ENCODE data around the gene MSRB3.

MSRB3 gene

GRCh38 chr12:65364046-65364445 lies 85.6 kb downstream of the MSRB3 start:
- Histone ChIP-seq H3K4me1 (ENCODE audit: insufficient read depth, low read length) (peaks cover 13% of the 10 kb centered on the region; the same call in 1 of the 2 replicates), H3K9ac (ENCODE audit: low read depth, low read length) (no peak overlapping the region), H3K9me3 (ENCODE audit: control insufficient read depth, insufficient read depth, low read length) (no peaks in the 10 kb centered on the region), H3K36me3 (ENCODE audit: insufficient read depth, low read length) (no peaks in the 10 kb centered on the region)

GRCh38 chr12:65367396-65367795 lies 88.9 kb downstream of the MSRB3 start:
- Histone ChIP-seq H3K4me1 (ENCODE audit: insufficient read depth, low read length) (peaks cover 7% of the 10 kb centered on the region; the same call in 1 of the 2 replicates), H3K36me3 (ENCODE audit: insufficient read depth, low read length) (no peaks in the 10 kb centered on the region), H3K9me3 (ENCODE audit: control insufficient read depth, insufficient read depth, low read length) (no peaks in the 10 kb centered on the region), H3K9ac (ENCODE audit: low read depth, low read length) (no peak overlapping the region)

GRCh38 chr12:65368055-65368454 lies 89.6 kb downstream of the MSRB3 start:
- H3K9me3 ChIP-seq (ENCODE audit: control insufficient read depth, insufficient read depth, low read length), result no peaks in the 10 kb centered on the region
- H3K4me1 ChIP-seq (ENCODE audit: insufficient read depth, low read length), result 0 out of 2 replicates have a peak, but pooled peaks cover under 1% of the 10 kb centered on the region
- no peak overlapping the region for H3K9ac ChIP-seq (ENCODE audit: low read depth, low read length)
- no peaks in the 10 kb centered on the region for H3K36me3 ChIP-seq (ENCODE audit: insufficient read depth, low read length)

GRCh38 chr12:65372574-65372973 lies 94.1 kb downstream of the MSRB3 start:
- Histone ChIP-seq H3K9ac (ENCODE audit: low read depth, low read length) (no peak overlapping the region), H3K36me3 (ENCODE audit: insufficient read depth, low read length) (no peaks in the 10 kb centered on the region), H3K4me1 (ENCODE audit: insufficient read depth, low read length) (no peaks in the 10 kb centered on the region), H3K9me3 (ENCODE audit: control insufficient read depth, insufficient read depth, low read length) (no peaks in the 10 kb centered on the region)

- Histone ChIP-seq H3K36me3 (ENCODE audit: insufficient read depth, low read length) (no peaks in the 10 kb centered on the region), H3K9me3 (ENCODE audit: control insufficient read depth, insufficient read depth, low read length) (no peaks in the 10 kb centered on the region), H3K4me1 (ENCODE audit: insufficient read depth, low read length) (no peaks in the 10 kb centered on the region), H3K9ac (ENCODE audit: low read depth, low read length) (no peak overlapping the region)
These were observed 105.8 kb downstream of the MSRB3 start for GRCh38 chr12:65384240-65384639.

- no peaks in the 10 kb centered on the region for H3K9me3 ChIP-seq (ENCODE audit: control insufficient read depth, insufficient read depth, low read length)
- no peaks in the 10 kb centered on the region for H3K36me3 ChIP-seq (ENCODE audit: insufficient read depth, low read length)
- no peak overlapping the region for H3K9ac ChIP-seq (ENCODE audit: low read depth, low read length)
- H3K4me1 ChIP-seq (ENCODE audit: insufficient read depth, low read length), result no peaks in the 10 kb centered on the region
These were observed 108.9 kb downstream of the MSRB3 start for GRCh38 chr12:65387396-65387795.

- Histone ChIP-seq H3K4me1 (ENCODE audit: insufficient read depth, low read length) (no peaks in the 10 kb centered on the region), H3K9me3 (ENCODE audit: control insufficient read depth, insufficient read depth, low read length) (no peaks in the 10 kb centered on the region), H3K9ac (ENCODE audit: low read depth, low read length) (no peak overlapping the region), H3K36me3 (ENCODE audit: insufficient read depth, low read length) (no peaks in the 10 kb centered on the region)
These were observed 111.0 kb downstream of the MSRB3 start for GRCh38 chr12:65389436-65389835.

- Histone ChIP-seq H3K9me3 (ENCODE audit: control insufficient read depth, insufficient read depth, low read length) (peaks cover 4% of the 10 kb centered on the region; the same call in 1 of the 2 replicates), H3K36me3 (ENCODE audit: insufficient read depth, low read length) (no peaks in the 10 kb centered on the region), H3K4me1 (ENCODE audit: insufficient read depth, low read length) (no peaks in the 10 kb centered on the region)
These were observed 113.2 kb downstream of the MSRB3 start for GRCh38 chr12:65391711-65392110.

GRCh38 chr12:65392491-65392890 lies 114.0 kb downstream of the MSRB3 start:
- Histone ChIP-seq H3K9ac (ENCODE audit: low read depth, low read length) (no peak overlapping the region), H3K4me1 (ENCODE audit: insufficient read depth, low read length) (no peaks in the 10 kb centered on the region), H3K9me3 (ENCODE audit: control insufficient read depth, insufficient read depth, low read length) (peaks cover 4% of the 10 kb centered on the region; the same call in 1 of the 2 replicates), H3K36me3 (ENCODE audit: insufficient read depth, low read length) (no peaks in the 10 kb centered on the region)

More at GRCh38 chr12:65391711-65392110, 113.2 kb downstream of the MSRB3 start:
- no peak overlapping the region for H3K9ac ChIP-seq (ENCODE audit: low read depth, low read length)

- H3K4me1 ChIP-seq (ENCODE audit: insufficient read depth, low read length), result no peaks in the 10 kb centered on the region
- no peaks in the 10 kb centered on the region; the same call in 1 of the 2 replicates for H3K9me3 ChIP-seq (ENCODE audit: control insufficient read depth, insufficient read depth, low read length)
- H3K9ac ChIP-seq (ENCODE audit: low read depth, low read length), result no peak overlapping the region
- H3K36me3 ChIP-seq (ENCODE audit: insufficient read depth, low read length), result no peaks in the 10 kb centered on the region
These were observed 124.7 kb downstream of the MSRB3 start for GRCh38 chr12:65403188-65403587.

- no peaks in the 10 kb centered on the region; the same call in 1 of the 2 replicates for H3K9me3 ChIP-seq (ENCODE audit: control insufficient read depth, insufficient read depth, low read length)
- H3K4me1 ChIP-seq (ENCODE audit: insufficient read depth, low read length), result no peaks in the 10 kb centered on the region
- H3K36me3 ChIP-seq (ENCODE audit: insufficient read depth, low read length), result no peaks in the 10 kb centered on the region
- no peak overlapping the region for H3K9ac ChIP-seq (ENCODE audit: low read depth, low read length)
These were observed 129.1 kb downstream of the MSRB3 start for GRCh38 chr12:65407388-65408149.

- no peaks in the 10 kb centered on the region for H3K4me1 ChIP-seq (ENCODE audit: insufficient read depth, low read length)
- H3K9ac ChIP-seq (ENCODE audit: low read depth, low read length), result no peak overlapping the region
- H3K36me3 ChIP-seq (ENCODE audit: insufficient read depth, low read length), result no peaks in the 10 kb centered on the region
- no peaks in the 10 kb centered on the region; the same call in 1 of the 2 replicates for H3K9me3 ChIP-seq (ENCODE audit: control insufficient read depth, insufficient read depth, low read length)
These were observed 130.0 kb downstream of the MSRB3 start for GRCh38 chr12:65408441-65408840.

GRCh38 chr12:65409726-65410125 lies 131.2 kb downstream of the MSRB3 start:
- Histone ChIP-seq H3K36me3 (ENCODE audit: insufficient read depth, low read length) (no peaks in the 10 kb centered on the region), H3K9ac (ENCODE audit: low read depth, low read length) (no peak overlapping the region), H3K9me3 (ENCODE audit: control insufficient read depth, insufficient read depth, low read length) (no peaks in the 10 kb centered on the region; the same call in 1 of the 2 replicates), H3K4me1 (ENCODE audit: insufficient read depth, low read length) (no peaks in the 10 kb centered on the region)

- no peaks in the 10 kb centered on the region; the same call in 1 of the 2 replicates for H3K9me3 ChIP-seq (ENCODE audit: control insufficient read depth, insufficient read depth, low read length)
- no peak overlapping the region for H3K9ac ChIP-seq (ENCODE audit: low read depth, low read length)
- H3K36me3 ChIP-seq (ENCODE audit: insufficient read depth, low read length), result no peaks in the 10 kb centered on the region
These were observed 132.7 kb downstream of the MSRB3 start for GRCh38 chr12:65411171-65411570.

GRCh38 chr12:65414526-65414925 lies 136.0 kb downstream of the MSRB3 start:
- H3K9ac ChIP-seq (ENCODE audit: low read depth, low read length), result no peak overlapping the region
- no peaks in the 10 kb centered on the region for H3K9me3 ChIP-seq (ENCODE audit: control insufficient read depth, insufficient read depth, low read length)
- H3K4me1 ChIP-seq (ENCODE audit: insufficient read depth, low read length), result no peaks in the 10 kb centered on the region
- no peaks in the 10 kb centered on the region for H3K36me3 ChIP-seq (ENCODE audit: insufficient read depth, low read length)

More at GRCh38 chr12:65411171-65411570, 132.7 kb downstream of the MSRB3 start:
- H3K4me1 ChIP-seq (ENCODE audit: insufficient read depth, low read length), result no peaks in the 10 kb centered on the region

Measured in ES-I3 (cell line).